MM.1S (cell line): Measurements from ENCODE around the gene SEC63.

Source experiments
- EZH2 ChIP-seq: fragments of 300-600 bp; sonication (generic); optimal IDR thresholded peaks from 2 replicates; pipeline ENCODE3; 2017; ENCODE audit warnings: low read depth, mild to moderate bottlenecking, antibody characterized with exemption, low read length, mixed read lengths
- EZH2phosphoT487 ChIP-seq: fragments of 300-600 bp; sonication (generic); IDR thresholded peaks from 2 replicates; pipeline ENCODE4 v1.6.1; 2018; ENCODE audit warnings: antibody characterized with exemption, low read length
- TF ChIP-seq, protein P1 (sequence below): fragments of 300-600 bp; sonication (generic); IDR thresholded peaks from 2 replicates; pipeline ENCODE4 v1.5.1; 2016; ENCODE audit warnings: antibody characterized with exemption, low read length, mixed read lengths

DNA sequence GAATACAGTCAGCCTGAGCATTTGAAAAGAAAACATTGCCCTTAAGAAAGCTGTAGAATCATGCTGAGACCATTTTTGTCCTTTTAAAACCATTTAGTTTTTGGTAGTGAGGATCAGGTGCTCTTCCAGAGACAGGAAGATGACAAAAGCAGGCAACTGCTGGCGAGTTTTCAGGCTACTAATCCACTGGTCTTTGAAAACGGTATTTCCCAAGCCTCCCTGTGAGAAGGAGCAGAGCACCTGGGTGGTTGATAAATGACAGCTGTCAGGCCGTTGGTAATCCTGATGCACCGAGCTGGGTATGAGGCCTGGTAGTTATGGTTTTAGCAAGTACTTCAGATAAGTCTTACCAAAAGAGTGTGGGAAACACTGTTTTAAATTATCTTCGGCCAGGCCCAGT lies 10.1 kb upstream of the SEC63 start:
- TF ChIP-seq, protein P1, sequence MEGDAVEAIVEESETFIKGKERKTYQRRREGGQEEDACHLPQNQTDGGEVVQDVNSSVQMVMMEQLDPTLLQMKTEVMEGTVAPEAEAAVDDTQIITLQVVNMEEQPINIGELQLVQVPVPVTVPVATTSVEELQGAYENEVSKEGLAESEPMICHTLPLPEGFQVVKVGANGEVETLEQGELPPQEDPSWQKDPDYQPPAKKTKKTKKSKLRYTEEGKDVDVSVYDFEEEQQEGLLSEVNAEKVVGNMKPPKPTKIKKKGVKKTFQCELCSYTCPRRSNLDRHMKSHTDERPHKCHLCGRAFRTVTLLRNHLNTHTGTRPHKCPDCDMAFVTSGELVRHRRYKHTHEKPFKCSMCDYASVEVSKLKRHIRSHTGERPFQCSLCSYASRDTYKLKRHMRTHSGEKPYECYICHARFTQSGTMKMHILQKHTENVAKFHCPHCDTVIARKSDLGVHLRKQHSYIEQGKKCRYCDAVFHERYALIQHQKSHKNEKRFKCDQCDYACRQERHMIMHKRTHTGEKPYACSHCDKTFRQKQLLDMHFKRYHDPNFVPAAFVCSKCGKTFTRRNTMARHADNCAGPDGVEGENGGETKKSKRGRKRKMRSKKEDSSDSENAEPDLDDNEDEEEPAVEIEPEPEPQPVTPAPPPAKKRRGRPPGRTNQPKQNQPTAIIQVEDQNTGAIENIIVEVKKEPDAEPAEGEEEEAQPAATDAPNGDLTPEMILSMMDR, result no peak
- TF ChIP-seq EZH2phosphoT487 (no peak), EZH2 (no peak)
